Measurements from ENCODE around the gene SLC35F3. TPM values are rescaled to one million over a fixed set of nuclear protein-coding genes. Genes with fewer than 3 reads are reported as not detected.

Gene SLC35F3
- total RNA-seq, 2 experiments from 2014 or later = 0.08 TPM; not detected in 1

- intact Hi-C loops (cut with DNase I, micrococcal nuclease) = no loop called here
- peaks cover 4% of the 10 kb centered on the region for H3K27me3 Mint-ChIP-seq
- H3K4me3 Mint-ChIP-seq = no peak overlapping the region
- no peaks in the 10 kb centered on the region for H3K4me1 Mint-ChIP-seq (ENCODE audit: low read depth)
- no peaks in the 10 kb centered on the region for H3K9me3 Mint-ChIP-seq
- no peaks in the 10 kb centered on the region for H3K27me3 ChIP-seq (ENCODE audit: control insufficient read depth in 1 of 2, insufficient read depth in 2 of 2, low read length in 2 of 2)
- H3K36me3 ChIP-seq (ENCODE audit: insufficient read depth, low read length) = no peaks in the 10 kb centered on the region
- no peak for TF ChIP-seq CTCF (IDR thresholded peaks at IDR 0.05)
- CTCF ChIA-PET = no interaction called here
- H3K27ac ChIP-seq (ENCODE audit: low read depth in 1 of 2, low read length in 2 of 2) = no peak overlapping the region
- no peak overlapping the region for H3K4me3 ChIP-seq (ENCODE audit: low read length)
- H3K36me3 Mint-ChIP-seq (ENCODE audit: low read depth) = no peaks in the 10 kb centered on the region
- no peaks in the 10 kb centered on the region for H3K9me3 ChIP-seq (ENCODE audit: control insufficient read depth in 1 of 2, insufficient read depth in 1 of 2, low read length in 2 of 2)
- DNase-seq (no peak), ATAC-seq (ENCODE audit: poor library complexity) (no peak)
- POLR2A ChIA-PET = no interaction called here
- no peaks in the 10 kb centered on the region for H3K4me1 ChIP-seq (ENCODE audit: insufficient read depth, low read length)
- no peak overlapping the region for H3K27ac Mint-ChIP-seq
These were observed 376.0 kb downstream of the SLC35F3 start for GRCh38 chr1:234280500-234280899.

- Histone ChIP-seq H3K27ac (ENCODE audit: low read depth in 1 of 2, low read length in 2 of 2) (no peak overlapping the region), H3K27me3 (ENCODE audit: control insufficient read depth in 1 of 2, insufficient read depth in 2 of 2, low read length in 2 of 2) (no peaks in the 10 kb centered on the region), H3K4me1 (ENCODE audit: insufficient read depth, low read length) (no peaks in the 10 kb centered on the region), H3K9me3 (ENCODE audit: control insufficient read depth in 1 of 2, insufficient read depth in 1 of 2, low read length in 2 of 2) (no peaks in the 10 kb centered on the region), H3K4me3 (ENCODE audit: low read length) (no peak overlapping the region), H3K36me3 (ENCODE audit: insufficient read depth, low read length) (no peaks in the 10 kb centered on the region)
- no peak overlapping the region for H3K4me3 Mint-ChIP-seq
- ChIA-PET CTCF (interaction anchor here (0.9 kb wide), 1 partner anchor 197 kb away, joined by 3 read pairs; the partner anchor contains the start of gene TARBP1), POLR2A (no interaction called here)
- DNase-seq = no peak
- no peak for ATAC-seq (ENCODE audit: poor library complexity)
- no peaks in the 10 kb centered on the region for H3K27me3 Mint-ChIP-seq
- no peaks in the 10 kb centered on the region for H3K9me3 Mint-ChIP-seq
- H3K27ac Mint-ChIP-seq = no peak overlapping the region
- no peak for TF ChIP-seq CTCF (IDR thresholded peaks at IDR 0.05)
- intact Hi-C loops (cut with DNase I, micrococcal nuclease) = no loop called here
- H3K36me3 Mint-ChIP-seq (ENCODE audit: low read depth) = no peaks in the 10 kb centered on the region
- no peaks in the 10 kb centered on the region for H3K4me1 Mint-ChIP-seq (ENCODE audit: low read depth)
These were observed 377.5 kb downstream of the SLC35F3 start for GRCh38 chr1:234281826-234282489.

GRCh38 chr1:234286206-234286605, 381.7 kb downstream of the SLC35F3 start:
- Histone ChIP-seq H3K4me1 (ENCODE audit: insufficient read depth, low read length) (no peaks in the 10 kb centered on the region), H3K9me3 (ENCODE audit: control insufficient read depth in 1 of 2, insufficient read depth in 1 of 2, low read length in 2 of 2) (peaks cover 5 to 10% of the 10 kb centered on the region in 2 experiments), H3K27ac (ENCODE audit: low read depth in 1 of 2, low read length in 2 of 2) (no peak overlapping the region), H3K36me3 (ENCODE audit: insufficient read depth, low read length) (no peaks in the 10 kb centered on the region), H3K4me3 (ENCODE audit: low read length) (no peak overlapping the region), H3K27me3 (ENCODE audit: control insufficient read depth in 1 of 2, insufficient read depth in 2 of 2, low read length in 2 of 2) (no peaks in the 10 kb centered on the region)
- TF ChIP-seq CTCF (IDR thresholded peaks at IDR 0.05) = no peak
- ChIA-PET POLR2A (no interaction called here), CTCF (no interaction called here)
- ATAC-seq (ENCODE audit: poor library complexity) (no peak), DNase-seq (no peak)
- no peaks in the 10 kb centered on the region for H3K36me3 Mint-ChIP-seq (ENCODE audit: low read depth)
- no peaks in the 10 kb centered on the region for H3K27me3 Mint-ChIP-seq
- H3K9me3 Mint-ChIP-seq = peaks cover 2% of the 10 kb centered on the region
- no peak overlapping the region for H3K27ac Mint-ChIP-seq
- intact Hi-C loops (cut with DNase I, micrococcal nuclease) = no loop called here
- no peak overlapping the region for H3K4me3 Mint-ChIP-seq
- H3K4me1 Mint-ChIP-seq (ENCODE audit: low read depth) = no peaks in the 10 kb centered on the region

All from CD4-positive, alpha-beta T cell (primary cell).